Measurements from ENCODE around the gene PLEKHG1.

PLEKHG1 gene

GRCh38 chr6:150600010-150600300 is 270 bp downstream of the PLEKHG1 start:
- ATAC-seq = peak; percentile 9; the same call in 1 of the 3 replicates
- no peak for TF ChIP-seq ARNTL (CRISPR knock-in tag; IDR thresholded peaks at IDR 0.05; ENCODE audit: borderline replicate concordance, low read depth)
- TF ChIP-seq BACH2 (CRISPR knock-in tag; IDR thresholded peaks at IDR 0.05; ENCODE audit: borderline replicate concordance) = no peak
- TF ChIP-seq ZNF8 (CRISPR knock-in tag; IDR thresholded peaks at IDR 0.05) = no peak
- no peak for TF ChIP-seq ZNF70 (CRISPR knock-in tag; IDR thresholded peaks at IDR 0.05)
- no peak for TF ChIP-seq GLIS3 (CRISPR knock-in tag; IDR thresholded peaks at IDR 0.05)
- no peak for TF ChIP-seq ISL1 (CRISPR knock-in tag; IDR thresholded peaks at IDR 0.05)
- no peak for TF ChIP-seq POU6F1 (CRISPR knock-in tag; IDR thresholded peaks at IDR 0.05; ENCODE audit: borderline replicate concordance, low read depth)
- no peak for TF ChIP-seq TCF4 (CRISPR knock-in tag; IDR thresholded peaks at IDR 0.05; ENCODE audit: borderline replicate concordance)
- TF ChIP-seq CSRNP3 (CRISPR knock-in tag; IDR thresholded peaks at IDR 0.05) = no peak
- TF ChIP-seq OSR1 (CRISPR knock-in tag; IDR thresholded peaks at IDR 0.05) = no peak
- TF ChIP-seq ZFP3 (CRISPR knock-in tag; IDR thresholded peaks at IDR 0.05) = no peak
- no peak for TF ChIP-seq ESRRG (CRISPR knock-in tag; IDR thresholded peaks at IDR 0.05)
- no peak for TF ChIP-seq TSHZ2 (CRISPR knock-in tag; IDR thresholded peaks at IDR 0.05)
- TF ChIP-seq ZFP30 (CRISPR knock-in tag; IDR thresholded peaks at IDR 0.05) = no peak
- no peak for TF ChIP-seq CSDC2 (CRISPR knock-in tag; IDR thresholded peaks at IDR 0.05)
- TF ChIP-seq TOX (CRISPR knock-in tag; IDR thresholded peaks at IDR 0.05; ENCODE audit: borderline replicate concordance) = no peak
- TF ChIP-seq ZC3H10 (CRISPR knock-in tag; IDR thresholded peaks at IDR 0.05) = no peak

- TF ChIP-seq POU6F1 (CRISPR knock-in tag; IDR thresholded peaks at IDR 0.05; ENCODE audit: borderline replicate concordance, low read depth) = no peak
- TF ChIP-seq CSDC2 (CRISPR knock-in tag; IDR thresholded peaks at IDR 0.05) = no peak
- TF ChIP-seq RARB (CRISPR knock-in tag; IDR thresholded peaks at IDR 0.05) = no peak
- no peak for TF ChIP-seq BACH2 (CRISPR knock-in tag; IDR thresholded peaks at IDR 0.05; ENCODE audit: borderline replicate concordance)
- TF ChIP-seq ZNF8 (CRISPR knock-in tag; IDR thresholded peaks at IDR 0.05) = no peak
- no peak for TF ChIP-seq ZNF565 (CRISPR knock-in tag; conservative IDR thresholded peaks at IDR 0.05; ENCODE audit: low read depth)
- no peak for TF ChIP-seq TCF4 (CRISPR knock-in tag; IDR thresholded peaks at IDR 0.05; ENCODE audit: borderline replicate concordance)
- TF ChIP-seq PATZ1 (CRISPR knock-in tag; IDR thresholded peaks at IDR 0.05; ENCODE audit: borderline replicate concordance) = no peak
- no peak for TF ChIP-seq ARNTL (CRISPR knock-in tag; IDR thresholded peaks at IDR 0.05; ENCODE audit: borderline replicate concordance, low read depth)
- TF ChIP-seq SNAI2 (CRISPR knock-in tag; IDR thresholded peaks at IDR 0.05) = no peak
- no peak for TF ChIP-seq ZFP30 (CRISPR knock-in tag; IDR thresholded peaks at IDR 0.05)
- peak; percentile 85 for ATAC-seq
Measured at GRCh38 chr6:150600301-150601017, 774 bp downstream of the PLEKHG1 start.
